SU-DHL-6 (cell line): Measurements from ENCODE around the gene SOCS2.
"Not testable (repeated sequence)": the region's sequence is repeated elsewhere in the genome, so short reads cannot be mapped to it uniquely, and the experiment has no call there.

Experiments
- H2AFZ ChIP-seq: fragments of 200-600 bp; sonication (generic); 2 replicates; pipeline ENCODE4 v1.6.1; 2014; ENCODE audit warnings: low read depth, mild to moderate bottlenecking, moderate library complexity, mixed read lengths, antibody characterized with exemption, low read length; ENCODE audit not compliant: severe bottlenecking
- H3F3A ChIP-seq: fragments of 200-600 bp; shearing (Covaris generic); 2 replicates; pipeline ENCODE4 v1.6.0; 2016; ENCODE audit warnings: antibody characterized with exemption, mild to moderate bottlenecking; ENCODE audit not compliant: insufficient read depth
- H3K27ac ChIP-seq: fragments of 200-600 bp; sonication (generic); 2 replicates; pipeline ENCODE4 v1.5.1; 2016; ENCODE audit warnings: low read depth, mild to moderate bottlenecking, low read length, moderate library complexity, mixed read lengths
- H3K27me3 ChIP-seq: fragments of 200-600 bp; sonication (generic), shearing (Covaris generic); 2 replicates; pipeline ENCODE4 v1.6.0; 2014; ENCODE audit warnings: mild to moderate bottlenecking, low read length
- H3K36me3 ChIP-seq: fragments of 200-600 bp; sonication (generic); 2 replicates; pipeline ENCODE4 v1.6.1; 2014; ENCODE audit warnings: mild to moderate bottlenecking, low read length, mixed read lengths
- H3K4me2 ChIP-seq: fragments of 300-600, 200-600 bp; shearing (Covaris generic), sonication (generic); 2 replicates; pipeline ENCODE4 v1.6.0; 2014; ENCODE audit warnings: low read length, low read depth, mild to moderate bottlenecking; ENCODE audit not compliant: poor library complexity, severe bottlenecking
- H3K4me3 ChIP-seq: fragments of 200-600 bp; sonication (generic); 2 replicates; pipeline ENCODE4 v1.5.1; 2014; ENCODE audit warnings: antibody characterized with exemption, low read length, mild to moderate bottlenecking, mixed read lengths; ENCODE audit not compliant: insufficient read depth, poor library complexity, severe bottlenecking
- H3K79me2 ChIP-seq: fragments of 200-600 bp; sonication (generic); 2 replicates; pipeline ENCODE4 v1.6.1; 2014; ENCODE audit warnings: mild to moderate bottlenecking, low read length, moderate library complexity; ENCODE audit not compliant: insufficient read depth
- H3K9ac ChIP-seq: fragments of 200-600 bp; sonication (generic); 2 replicates; pipeline ENCODE4 v1.7.0; 2014; ENCODE audit warnings: mild to moderate bottlenecking, low read length
- H3K9me2 ChIP-seq: fragments of 200-600 bp; sonication (generic); replicated peaks from 2 replicates; pipeline ENCODE4 v1.6.1; 2014; ENCODE audit warnings: low read length; ENCODE audit not compliant: insufficient read depth
- H3K9me3 ChIP-seq: fragments of 200-600 bp; sonication (generic); 2 replicates; pipeline ENCODE4 v1.6.1; 2014; ENCODE audit warnings: low read length, mixed read lengths; ENCODE audit not compliant: insufficient read depth
- H4K20me1 ChIP-seq: fragments of 200-600 bp; sonication (generic); 2 replicates; pipeline ENCODE4 v1.6.1; 2014; ENCODE audit warnings: low read depth, mild to moderate bottlenecking, antibody characterized with exemption, low read length, moderate library complexity, mixed read lengths
- CTCF ChIP-seq: fragments of 200-600 bp; sonication (generic); IDR thresholded peaks from one replicate; pipeline ENCODE4 v1.5.1; 2017; ENCODE audit warnings: antibody characterized with exemption, mild to moderate bottlenecking, low read length, moderate library complexity; ENCODE audit not compliant: insufficient read depth, poor library complexity, severe bottlenecking
- EZH2phosphoT487 ChIP-seq: fragments of 200-600 bp; sonication (generic), shearing (Covaris generic); conservative IDR thresholded peaks from 2 replicates; pipeline ENCODE4 v1.6.1; 2018; ENCODE audit warnings: mild to moderate bottlenecking, antibody characterized with exemption, low read length, moderate library complexity, mixed read lengths

The SOCS2 gene

GRCh38 chr12:93549174-93549573 lies 23.3 kb upstream of the SOCS2 start:
- no peaks in the 10 kb centered on the region for H3K9me3 ChIP-seq
- no peak overlapping the region for H2AFZ ChIP-seq
- H3K4me3 ChIP-seq: no peak overlapping the region
- no peaks in the 10 kb centered on the region for H3K9me2 ChIP-seq
- no peak overlapping the region for H3K27ac ChIP-seq
- no peaks in the 10 kb centered on the region for H3F3A ChIP-seq
- no peaks in the 10 kb centered on the region for H3K36me3 ChIP-seq
- H3K4me2 ChIP-seq: no peak overlapping the region
- H3K27me3 ChIP-seq: no peaks in the 10 kb centered on the region
- H3K79me2 ChIP-seq: no peaks in the 10 kb centered on the region
- TF ChIP-seq CTCF (no peak), EZH2phosphoT487 (no peak)
- H3K9ac ChIP-seq: no peak overlapping the region
- H4K20me1 ChIP-seq: no peaks in the 10 kb centered on the region

DNA sequence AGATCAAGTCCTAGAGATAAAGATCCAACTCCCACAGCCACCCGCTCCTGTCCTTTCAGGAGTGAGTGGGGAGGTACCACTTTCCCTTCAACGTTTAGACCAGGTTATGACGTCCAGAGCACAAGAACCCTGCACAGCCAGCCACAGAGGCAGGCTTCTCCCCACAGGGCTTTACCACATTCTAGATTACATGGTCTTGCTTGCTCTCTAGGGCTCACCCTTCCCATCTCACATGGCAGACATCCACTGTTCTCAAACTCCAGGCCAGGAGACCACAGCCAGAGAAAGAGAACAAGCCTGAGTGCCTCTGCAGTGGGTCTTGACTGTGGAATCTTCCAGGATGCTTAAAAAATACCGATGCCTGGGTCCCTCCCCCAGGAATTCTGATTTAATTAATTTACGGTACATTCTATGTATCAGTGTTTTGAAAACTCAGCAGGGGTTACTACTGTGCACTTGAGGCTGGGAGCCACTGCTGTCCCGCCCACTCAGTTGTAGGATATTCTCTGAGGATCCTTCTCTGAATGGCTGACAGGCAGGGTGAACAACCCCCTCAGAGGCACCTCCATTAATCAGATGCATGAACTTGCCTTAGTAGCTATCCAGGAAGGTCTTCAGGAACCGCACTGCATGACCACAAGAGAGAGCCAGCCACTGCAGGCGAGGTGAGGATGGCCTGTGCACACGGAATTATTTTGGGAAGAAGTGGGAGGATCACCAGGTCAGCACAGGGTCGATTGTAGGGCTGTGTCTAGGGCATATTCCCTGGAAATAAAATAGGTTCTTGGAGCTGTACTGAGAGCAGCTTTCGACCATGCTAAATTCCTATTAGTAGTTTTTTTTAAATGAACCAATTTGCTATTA lies 21.5 kb upstream of the SOCS2 start:
- H3F3A ChIP-seq: no peaks in the 10 kb centered on the region
- H3K27ac ChIP-seq: no peak overlapping the region
- no peak overlapping the region for H3K9ac ChIP-seq
- no peaks in the 10 kb centered on the region for H3K9me3 ChIP-seq
- H2AFZ ChIP-seq: no peak overlapping the region
- H3K27me3 ChIP-seq: no peaks in the 10 kb centered on the region
- no peaks in the 10 kb centered on the region for H3K36me3 ChIP-seq
- H3K4me3 ChIP-seq: no peak overlapping the region
- no peak overlapping the region for H3K4me2 ChIP-seq
- TF ChIP-seq CTCF: no peak
- TF ChIP-seq EZH2phosphoT487: no peak
- no peaks in the 10 kb centered on the region for H3K79me2 ChIP-seq
- H4K20me1 ChIP-seq: no peaks in the 10 kb centered on the region
- no peaks in the 10 kb centered on the region for H3K9me2 ChIP-seq

GRCh38 chr12:93552427-93552826 lies 20.0 kb upstream of the SOCS2 start:
- Histone ChIP-seq H4K20me1 (no peaks in the 10 kb centered on the region), H3K9ac (no peak overlapping the region), H3F3A (no peaks in the 10 kb centered on the region), H3K9me3 (no peaks in the 10 kb centered on the region), H3K27me3 (no peaks in the 10 kb centered on the region), H3K27ac (no peak overlapping the region), H2AFZ (no peak overlapping the region), H3K79me2 (no peaks in the 10 kb centered on the region), H3K4me3 (no peak overlapping the region), H3K36me3 (no peaks in the 10 kb centered on the region), H3K4me2 (no peak overlapping the region), H3K9me2 (no peaks in the 10 kb centered on the region)
- TF ChIP-seq CTCF: no peak

DNA sequence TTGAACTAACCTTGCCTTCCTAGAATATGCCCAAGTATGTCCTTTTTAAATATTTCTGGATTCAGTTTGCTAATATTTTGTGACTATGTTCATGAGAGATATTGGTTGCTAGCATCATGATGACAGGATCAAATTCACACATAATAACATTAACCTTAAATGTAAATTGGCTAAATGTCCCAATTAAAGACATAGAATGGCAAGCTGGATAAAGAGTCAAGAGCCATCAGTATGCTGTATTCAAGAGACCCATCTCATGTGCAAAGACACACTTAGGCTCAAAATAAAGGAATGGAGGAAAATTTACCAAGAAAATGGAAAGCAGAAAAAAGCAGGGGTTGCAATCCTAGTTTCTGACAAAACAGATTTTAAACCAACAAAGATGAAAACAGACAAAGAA lies 14.6 kb upstream of the SOCS2 start:
- not testable (repeated sequence) for H3K79me2 ChIP-seq, H3F3A ChIP-seq, H4K20me1 ChIP-seq, H3K9me3 ChIP-seq, H3K4me3 ChIP-seq, H2AFZ ChIP-seq, H3K9me2 ChIP-seq, H3K27me3 ChIP-seq, H3K36me3 ChIP-seq, H3K27ac ChIP-seq, H3K4me2 ChIP-seq, H3K9ac ChIP-seq

- H3K4me3 ChIP-seq, H3K27ac ChIP-seq: not testable (repeated sequence)
Observed at GRCh38 chr12:93558685-93559084, 13.8 kb upstream of the SOCS2 start.

More at GRCh38 chr12:93558685-93559084, 13.8 kb upstream of the SOCS2 start:
- not testable (repeated sequence) for H3K9ac ChIP-seq, H4K20me1 ChIP-seq, H3K9me2 ChIP-seq, H3K27me3 ChIP-seq, H3F3A ChIP-seq, H2AFZ ChIP-seq, H3K79me2 ChIP-seq, H3K4me2 ChIP-seq, H3K9me3 ChIP-seq, H3K36me3 ChIP-seq
